ENCODE data around the gene ALK.

DNA sequence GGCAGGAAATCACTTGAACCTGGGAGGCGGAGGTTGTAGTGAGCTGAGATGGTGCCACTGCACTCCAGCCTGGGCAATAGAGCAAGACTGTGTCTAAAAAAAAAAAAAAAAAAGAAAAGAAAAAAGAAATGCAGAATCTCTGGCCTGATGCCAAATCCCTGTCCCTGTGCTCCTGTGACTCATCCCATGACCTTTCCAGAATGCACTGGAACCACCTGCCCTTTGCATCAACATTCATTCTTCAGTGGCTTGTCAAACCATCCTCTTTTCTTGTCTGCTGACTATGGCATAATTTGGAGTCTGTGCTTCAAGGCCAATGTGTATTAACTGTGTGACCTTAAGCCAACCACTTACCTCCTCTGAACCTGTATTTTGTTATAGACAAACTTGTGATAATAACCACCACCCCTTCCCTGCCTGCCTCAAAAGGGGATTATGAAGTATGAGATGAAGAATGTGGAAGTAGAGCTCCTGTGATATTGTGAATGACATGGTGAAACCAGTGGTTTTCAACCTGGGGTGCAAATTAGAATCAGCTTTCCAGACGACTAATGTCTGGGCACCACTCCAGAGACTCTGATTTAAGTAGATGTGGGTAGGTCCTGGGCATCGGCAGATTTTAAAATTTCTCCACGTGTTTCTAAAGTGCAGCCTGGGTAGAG lies 616.9 kb downstream of the ALK start:
- TF ChIP-seq, protein P1, sequence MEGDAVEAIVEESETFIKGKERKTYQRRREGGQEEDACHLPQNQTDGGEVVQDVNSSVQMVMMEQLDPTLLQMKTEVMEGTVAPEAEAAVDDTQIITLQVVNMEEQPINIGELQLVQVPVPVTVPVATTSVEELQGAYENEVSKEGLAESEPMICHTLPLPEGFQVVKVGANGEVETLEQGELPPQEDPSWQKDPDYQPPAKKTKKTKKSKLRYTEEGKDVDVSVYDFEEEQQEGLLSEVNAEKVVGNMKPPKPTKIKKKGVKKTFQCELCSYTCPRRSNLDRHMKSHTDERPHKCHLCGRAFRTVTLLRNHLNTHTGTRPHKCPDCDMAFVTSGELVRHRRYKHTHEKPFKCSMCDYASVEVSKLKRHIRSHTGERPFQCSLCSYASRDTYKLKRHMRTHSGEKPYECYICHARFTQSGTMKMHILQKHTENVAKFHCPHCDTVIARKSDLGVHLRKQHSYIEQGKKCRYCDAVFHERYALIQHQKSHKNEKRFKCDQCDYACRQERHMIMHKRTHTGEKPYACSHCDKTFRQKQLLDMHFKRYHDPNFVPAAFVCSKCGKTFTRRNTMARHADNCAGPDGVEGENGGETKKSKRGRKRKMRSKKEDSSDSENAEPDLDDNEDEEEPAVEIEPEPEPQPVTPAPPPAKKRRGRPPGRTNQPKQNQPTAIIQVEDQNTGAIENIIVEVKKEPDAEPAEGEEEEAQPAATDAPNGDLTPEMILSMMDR (conservative IDR thresholded peaks at IDR 0.05; ENCODE audit: low read depth, low read length): no peak
- no peak for TF ChIP-seq EZH2 (IDR thresholded peaks at IDR 0.05; ENCODE audit: low read length, unreplicated experiment)
- no peak for TF ChIP-seq EZH2phosphoT487 (IDR thresholded peaks at IDR 0.05; ENCODE audit: borderline replicate concordance, low read length)
